Measurements from ENCODE around the gene DCDC1.

- TF ChIP-seq CTCF (IDR thresholded peaks at IDR 0.05 in 2 of 3, conservative IDR thresholded peaks at IDR 0.05 in 1 of 3; ENCODE audit: borderline replicate concordance in 1 of 3, insufficient read depth in 1 of 3, low read depth in 2 of 3, low read length in 2 of 3) (no peak), EZH2 (IDR thresholded peaks at IDR 0.05) (no peak), CEBPB (IDR thresholded peaks at IDR 0.05; ENCODE audit: low read depth) (no peak)
Observed at GRCh38 chr11:30984442-30984816, 385.1 kb downstream of the DCDC1 start.

Data from HCT116 (cell line).